Thoracic aorta (tissue), 2 donors: ENCODE measurements around the gene RASD1. TPM values are rescaled to one million over a fixed set of nuclear protein-coding genes. Genes with fewer than 3 reads are reported as not detected.

Source experiments
- ATAC-seq: fragments of 150-250 bp; one replicate; pipeline ENCODE4 v1.8.0; 2017; ENCODE audit warnings: low read depth; ENCODE audit not compliant: insufficient number of reproducible peaks, low FRiP score
- DNase-seq: peaks from one replicate; pipeline ENCODE4 v3.0.0-alpha.2; 2020; ENCODE audit warnings: low spot score
- H3K27ac ChIP-seq, 2 donors: fragments of 200-600 bp; sonication (generic); 1 replicate in 1 of 2; 2 replicates in 1 of 2; pipeline ENCODE4 v1.5.1; 2016; ENCODE audit warnings: mild to moderate bottlenecking in 2 of 2, moderate library complexity in 2 of 2
- H3K27me3 ChIP-seq: fragments of 200-600 bp; sonication (generic); replicated peaks from 2 replicates; pipeline ENCODE4 v1.6.0; 2016; ENCODE audit warnings: mild to moderate bottlenecking; ENCODE audit not compliant: insufficient read depth
- H3K36me3 ChIP-seq: fragments of 200-600 bp; sonication (generic); one replicate; pipeline ENCODE4 v1.5.1; 2016
- H3K4me1 ChIP-seq, 2 donors: fragments of 200-600 bp; sonication (generic); 1 replicate in 1 of 2; 2 replicates in 1 of 2; pipeline versions ENCODE4 v1.5.1 to v1.6.0; 2016; ENCODE audit warnings: low read depth in 2 of 2, mild to moderate bottlenecking in 1 of 2; ENCODE audit not compliant: control insufficient read depth in 1 of 2
- H3K4me3 ChIP-seq: fragments of 200-600 bp; sonication (generic); 2 replicates; pipeline ENCODE4 v1.5.1; 2016; ENCODE audit warnings: mild to moderate bottlenecking
- H3K9me3 ChIP-seq: fragments of 200-600 bp; sonication (generic); 2 replicates; pipeline ENCODE4 v1.5.1; 2016
- CTCF ChIP-seq: fragments of 200-600 bp; sonication (generic); IDR thresholded peaks from one replicate; pipeline ENCODE4 v1.5.1; 2019; ENCODE audit warnings: antibody characterized with exemption
- total RNA-seq, 2 donors: library from RNA; depleted of rRNA; stranded (reverse); fragments of >200 nt; gene quantifications; one replicate each; pipeline versions ENCODE4 v1.1.0 to v1.2.3, GENCODE V29; 2016

Gene RASD1
- total RNA-seq, 2 donors from 2014 or later = 23.0 to 28.9 TPM

GRCh38 chr17:17514993-17515933 is 19.1 kb upstream of the RASD1 start:
- DNase-seq (no peak), ATAC-seq (no peak)
- no peak for TF ChIP-seq CTCF
- Histone ChIP-seq H3K9me3 (no peaks in the 10 kb centered on the region), H3K4me1 (peaks cover 3 to 9% of the 10 kb centered on the region in 2 donors), H3K27ac (no peak overlapping the region), H3K4me3 (no peak overlapping the region), H3K27me3 (no peaks in the 10 kb centered on the region), H3K36me3 (no peaks in the 10 kb centered on the region)

- no peaks in the 10 kb centered on the region for H3K9me3 ChIP-seq
- H3K36me3 ChIP-seq = no peaks in the 10 kb centered on the region
- H3K4me1 ChIP-seq = peaks cover 3 to 9% of the 10 kb centered on the region in 2 donors
- no peak overlapping the region for H3K4me3 ChIP-seq
- ATAC-seq (no peak), DNase-seq (no peak)
- H3K27me3 ChIP-seq = no peaks in the 10 kb centered on the region
- TF ChIP-seq CTCF = no peak
- no peak overlapping the region for H3K27ac ChIP-seq
Measured at GRCh38 chr17:17514361-17514992, 18.3 kb upstream of the RASD1 start.

- Histone ChIP-seq H3K9me3 (no peaks in the 10 kb centered on the region), H3K27ac (no peak overlapping the region), H3K27me3 (no peaks in the 10 kb centered on the region), H3K36me3 (no peaks in the 10 kb centered on the region), H3K4me1 (peaks cover 3 to 9% of the 10 kb centered on the region in 2 donors), H3K4me3 (no peak overlapping the region)
- DNase-seq = no peak
- ATAC-seq = no peak
- TF ChIP-seq CTCF = no peak
Measured at GRCh38 chr17:17513626-17514025, 17.4 kb upstream of the RASD1 start.

GRCh38 chr17:17512866-17513265 is 16.7 kb upstream of the RASD1 start:
- H3K27ac ChIP-seq = no peak overlapping the region
- DNase-seq (no peak), ATAC-seq (no peak)
- no peaks in the 10 kb centered on the region for H3K36me3 ChIP-seq
- no peaks in the 10 kb centered on the region for H3K27me3 ChIP-seq
- peaks cover 3 to 9% of the 10 kb centered on the region in 2 donors for H3K4me1 ChIP-seq
- H3K4me3 ChIP-seq = no peak overlapping the region
- H3K9me3 ChIP-seq = no peaks in the 10 kb centered on the region
- TF ChIP-seq CTCF = no peak
